Neural cell (in vitro differentiated cells): ENCODE data around the gene ETV6. TPM values are rescaled to one million over a fixed set of nuclear protein-coding genes. Genes with fewer than 3 reads are reported as not detected.

Source experiments
- H2AFZ ChIP-seq: fragments of 200-600, 300-800 bp; sonication (generic), shearing (Covaris generic); 2 replicates; pipeline ENCODE4 v1.6.0; 2014; ENCODE audit warnings: low read depth, mild to moderate bottlenecking, antibody characterized with exemption, low read length, moderate library complexity
- H3F3A ChIP-seq: fragments of 200-600 bp; shearing (Covaris generic); 2 replicates; pipeline ENCODE4 v1.6.1; 2016; ENCODE audit warnings: mild to moderate bottlenecking, moderate library complexity, mixed read lengths, antibody characterized with exemption, low read length; ENCODE audit not compliant: insufficient read depth, poor library complexity, severe bottlenecking
- H3K27ac ChIP-seq: fragments of 200-600, 300-800 bp; sonication (generic), shearing (Covaris generic); 2 replicates; pipeline ENCODE4 v1.5.1; 2014; ENCODE audit warnings: mild to moderate bottlenecking, low read length, moderate library complexity
- H3K27me3 ChIP-seq: fragments of 300-800, 200-600 bp; sonication (generic), shearing (Covaris generic); 2 replicates; pipeline ENCODE4 v1.6.0; 2014; ENCODE audit warnings: mild to moderate bottlenecking, low read depth, low read length, moderate library complexity; ENCODE audit not compliant: insufficient read depth
- H3K36me3 ChIP-seq: fragments of 300-800, 200-600 bp; sonication (generic), shearing (Covaris generic); 2 replicates; pipeline ENCODE4 v1.5.1; 2014; ENCODE audit warnings: mild to moderate bottlenecking, antibody characterized with exemption, low read length, moderate library complexity; ENCODE audit not compliant: insufficient read depth
- H3K4me2 ChIP-seq: fragments of 300-800, 200-600 bp; sonication (generic), shearing (Covaris generic); 2 replicates; pipeline ENCODE4 v1.6.0; 2014; ENCODE audit warnings: mild to moderate bottlenecking, low read length
- H3K4me3 ChIP-seq: fragments of 300-800, 200-600 bp; sonication (generic), shearing (Covaris generic); 2 replicates; pipeline ENCODE4 v1.5.1; 2014; ENCODE audit warnings: mild to moderate bottlenecking, low read length, moderate library complexity
- H3K79me2 ChIP-seq: fragments of 200-600 bp; shearing (Covaris generic); replicated peaks from 2 replicates; pipeline ENCODE4 v1.6.0; 2014; ENCODE audit warnings: mild to moderate bottlenecking, low read length, moderate library complexity; ENCODE audit not compliant: insufficient read depth
- H3K9ac ChIP-seq: fragments of 300-800, 200-600 bp; sonication (generic), shearing (Covaris generic); 2 replicates; pipeline ENCODE4 v1.6.1; 2016; ENCODE audit warnings: mild to moderate bottlenecking, low read length, mixed read lengths
- H3K9me2 ChIP-seq: fragments of 200-600 bp; shearing (Covaris generic); 2 replicates; pipeline ENCODE4 v1.6.1; 2016; ENCODE audit warnings: mild to moderate bottlenecking, low read length, mixed read lengths; ENCODE audit not compliant: insufficient read depth
- H3K9me3 ChIP-seq: fragments of 200-600, 300-800 bp; sonication (generic), shearing (Covaris generic); 2 replicates; pipeline ENCODE4 v1.6.1; 2016; ENCODE audit warnings: mild to moderate bottlenecking, mixed run types, low read length, moderate library complexity, mixed read lengths
- H4K20me1 ChIP-seq: fragments of 200-600 bp; shearing (Covaris generic); 2 replicates; pipeline ENCODE4 v1.6.1; 2016; ENCODE audit warnings: mild to moderate bottlenecking, mixed run types; ENCODE audit not compliant: insufficient read depth
- CTCF ChIP-seq: fragments of 450-650 bp; IDR thresholded peaks from 2 replicates; pipeline ENCODE4 v1.5.1; 2014; ENCODE audit warnings: antibody characterized with exemption, mild to moderate bottlenecking, moderate library complexity; ENCODE audit not compliant: poor library complexity, severe bottlenecking
- EP300 ChIP-seq: fragments of 450-650 bp; conservative IDR thresholded peaks from 2 replicates; pipeline ENCODE4 v1.6.1; 2014; ENCODE audit warnings: antibody characterized with exemption, mild to moderate bottlenecking, moderate library complexity; ENCODE audit not compliant: poor library complexity, severe bottlenecking
- EZH2 ChIP-seq: fragments of 200-600, 300-800 bp; shearing (Covaris generic), sonication (generic); IDR thresholded peaks from 2 replicates; pipeline ENCODE4 v1.6.1; 2014; ENCODE audit warnings: antibody characterized with exemption, low read length, borderline replicate concordance, mild to moderate bottlenecking; ENCODE audit not compliant: insufficient read depth, poor library complexity, severe bottlenecking
- MXI1 ChIP-seq: fragments of 450-650 bp; conservative IDR thresholded peaks from 2 replicates; pipeline ENCODE4 v1.6.1; 2014; ENCODE audit warnings: antibody characterized with exemption, mild to moderate bottlenecking; ENCODE audit not compliant: poor library complexity, severe bottlenecking
- POLR2AphosphoS5 ChIP-seq: IDR thresholded peaks from 2 replicates; pipeline ENCODE4 v1.6.1; 2012
- RAD21 ChIP-seq: fragments of 450-650 bp; conservative IDR thresholded peaks from 2 replicates; pipeline ENCODE4 v1.6.1; 2014; ENCODE audit warnings: antibody characterized with exemption, mild to moderate bottlenecking, moderate library complexity
- REST ChIP-seq: IDR thresholded peaks from 2 replicates; pipeline ENCODE4 v1.6.1; 2012; ENCODE audit warnings: borderline replicate concordance
- SMC3 ChIP-seq: fragments of 450-650 bp; conservative IDR thresholded peaks from 2 replicates; pipeline ENCODE4 v1.6.1; 2014; ENCODE audit warnings: antibody characterized with exemption, mild to moderate bottlenecking, moderate library complexity; ENCODE audit not compliant: poor library complexity
- TAF1 ChIP-seq: IDR thresholded peaks from 2 replicates; pipeline ENCODE4 v1.6.1; 2012; ENCODE audit warnings: low read depth
- polyA plus RNA-seq: library from polyadenylated mRNA; depleted of rRNA; stranded (reverse); fragments of >200 nt; gene quantifications from 2 replicates; pipeline ENCODE4 v1.2.3, GENCODE V29; 2014

ETV6 gene
- polyA plus RNA-seq, 1 donor from 2014 or later, result 1.6 TPM

- Histone ChIP-seq H3F3A (no peaks in the 10 kb centered on the region), H2AFZ (no peak overlapping the region), H3K9me3 (no peaks in the 10 kb centered on the region), H3K27me3 (no peaks in the 10 kb centered on the region), H3K36me3 (no peaks in the 10 kb centered on the region), H3K9ac (no peak overlapping the region), H3K79me2 (no peaks in the 10 kb centered on the region), H3K4me3 (no peak overlapping the region), H3K4me2 (no peak overlapping the region), H3K9me2 (no peaks in the 10 kb centered on the region), H3K27ac (no peak overlapping the region), H4K20me1 (no peaks in the 10 kb centered on the region)
- TF ChIP-seq EP300, result no peak
- TF ChIP-seq MXI1, result no peak
- no peak for TF ChIP-seq POLR2AphosphoS5
- no peak for TF ChIP-seq SMC3
- TF ChIP-seq EZH2, result no peak
- no peak for TF ChIP-seq TAF1
- no peak for TF ChIP-seq CTCF
- no peak for TF ChIP-seq REST
- TF ChIP-seq RAD21, result no peak
Measured at GRCh38 chr12:11628353-11628752, 21.1 kb upstream of the ETV6 start.

- Histone ChIP-seq H3K36me3 (no peaks in the 10 kb centered on the region), H3K79me2 (no peaks in the 10 kb centered on the region), H3K4me2 (no peak overlapping the region), H3K27me3 (no peaks in the 10 kb centered on the region), H3K9ac (no peak overlapping the region), H3F3A (no peaks in the 10 kb centered on the region), H3K9me2 (no peaks in the 10 kb centered on the region), H4K20me1 (no peaks in the 10 kb centered on the region), H2AFZ (no peak overlapping the region), H3K4me3 (no peak overlapping the region), H3K9me3 (no peaks in the 10 kb centered on the region), H3K27ac (no peak overlapping the region)
- TF ChIP-seq SMC3 (no peak), EZH2 (no peak), CTCF (no peak), EP300 (no peak), RAD21 (no peak), MXI1 (no peak), TAF1 (no peak), REST (no peak), POLR2AphosphoS5 (no peak)
Measured at GRCh38 chr12:11630046-11630706, 19.3 kb upstream of the ETV6 start.
